DOHH2 (cell line): ENCODE data around the gene GFOD2.

Experiments used
- H3F3A ChIP-seq: fragments of 200-600 bp; sonication (generic), shearing (Covaris generic); 2 replicates; pipeline ENCODE4 v1.6.0; 2016; ENCODE audit warnings: antibody characterized with exemption, mild to moderate bottlenecking; ENCODE audit not compliant: control insufficient read depth, insufficient read depth
- H3K27ac ChIP-seq: fragments of 200-600 bp; sonication (generic); 2 replicates; pipeline ENCODE4 v1.5.1; 2014; ENCODE audit warnings: low read depth, mild to moderate bottlenecking, low read length, moderate library complexity
- H3K27me3 ChIP-seq: fragments of 200-600 bp; sonication (generic); 2 replicates; pipeline ENCODE4 v1.6.1; 2014; ENCODE audit warnings: mild to moderate bottlenecking, low read length, mixed read lengths; ENCODE audit not compliant: control insufficient read depth
- H3K36me3 ChIP-seq: fragments of 200-600 bp; sonication (generic); 2 replicates; pipeline ENCODE4 v1.6.1; 2014; ENCODE audit warnings: mild to moderate bottlenecking, low read length, moderate library complexity, mixed read lengths; ENCODE audit not compliant: control insufficient read depth
- H3K4me1 ChIP-seq: fragments of 200-600 bp; sonication (generic); 2 replicates; pipeline ENCODE4 v1.6.1; 2014; ENCODE audit warnings: mild to moderate bottlenecking, low read length, mixed read lengths; ENCODE audit not compliant: control insufficient read depth
- H3K4me2 ChIP-seq: fragments of 200-600 bp; sonication (generic); 2 replicates; pipeline ENCODE4 v1.6.0; 2014; ENCODE audit warnings: mild to moderate bottlenecking, low read length, moderate library complexity
- H3K4me3 ChIP-seq: fragments of 200-600 bp; sonication (generic); 2 replicates; pipeline ENCODE4 v1.5.1; 2014; ENCODE audit warnings: mild to moderate bottlenecking, low read length, mixed read lengths
- H3K79me2 ChIP-seq: fragments of 200-600 bp; sonication (generic); 2 replicates; pipeline ENCODE4 v1.6.1; 2014; ENCODE audit warnings: mild to moderate bottlenecking, low read length, mixed read lengths; ENCODE audit not compliant: control insufficient read depth
- H3K9me2 ChIP-seq: fragments of 200-600 bp; sonication (generic); replicated peaks from 2 replicates; pipeline ENCODE4 v1.6.1; 2014; ENCODE audit warnings: mild to moderate bottlenecking, low read length, mixed read lengths; ENCODE audit not compliant: control insufficient read depth
- H3K9me3 ChIP-seq: fragments of 200-600 bp; sonication (generic); 2 replicates; pipeline ENCODE4 v1.6.1; 2014; ENCODE audit warnings: antibody characterized with exemption, low read length, mixed read lengths; ENCODE audit not compliant: control insufficient read depth, insufficient read depth
- H4K20me1 ChIP-seq: fragments of 200-600 bp; sonication (generic); 2 replicates; pipeline ENCODE4 v1.6.0; 2014; ENCODE audit warnings: low read depth, mild to moderate bottlenecking, antibody characterized with exemption, low read length, moderate library complexity; ENCODE audit not compliant: control insufficient read depth, insufficient read depth
- EZH2phosphoT487 ChIP-seq: fragments of 200-600 bp; sonication (generic); IDR thresholded peaks from 2 replicates; pipeline ENCODE4 v1.6.1; 2017; ENCODE audit warnings: borderline replicate concordance, mild to moderate bottlenecking, antibody characterized with exemption, low read length, moderate library complexity, mixed read lengths
- TF ChIP-seq, protein P1 (sequence below): fragments of 200-600 bp; sonication (generic); IDR thresholded peaks from one replicate; pipeline ENCODE4 v1.5.1; 2014; ENCODE audit warnings: antibody characterized with exemption, mild to moderate bottlenecking, low read depth, low read length; ENCODE audit not compliant: poor library complexity, severe bottlenecking

GFOD2 gene

DNA sequence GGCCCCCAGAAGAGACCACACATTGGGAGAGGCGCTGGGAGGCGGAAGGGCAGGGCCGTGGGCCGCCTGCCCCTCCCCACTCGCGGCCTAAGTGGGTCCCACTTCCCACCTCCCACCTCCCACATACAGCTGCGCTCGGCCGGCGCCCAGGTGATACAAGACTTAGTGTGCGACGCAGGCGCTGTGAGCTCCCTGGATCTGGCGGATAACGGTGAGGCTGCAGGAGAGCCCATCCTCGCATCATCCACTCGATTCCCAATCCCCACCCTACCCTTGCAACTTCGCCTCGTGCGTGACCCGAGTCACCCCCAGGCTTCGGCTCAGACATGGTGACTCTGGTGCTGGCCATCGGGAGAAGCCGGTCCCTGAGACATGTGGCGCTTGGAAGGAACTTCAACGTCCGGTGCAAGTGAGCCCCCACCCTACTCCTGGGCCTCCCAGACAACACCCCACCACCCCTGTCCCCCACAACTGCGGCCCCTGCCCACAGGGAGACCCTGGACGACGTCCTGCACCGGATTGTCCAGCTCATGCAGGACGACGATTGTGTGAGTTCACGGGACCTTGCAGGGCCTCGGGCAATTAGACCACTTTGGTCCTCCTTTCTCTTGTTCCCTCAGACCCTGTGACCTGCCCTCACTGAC, 70.2 kb downstream of the GFOD2 start:
- Histone ChIP-seq H3K9me3 (no peaks in the 10 kb centered on the region), H3K27me3 (no peaks in the 10 kb centered on the region), H3K4me3 (no peak overlapping the region), H4K20me1 (no peaks in the 10 kb centered on the region), H3K36me3 (peaks cover 62% of the 10 kb centered on the region), H3K27ac (no peak overlapping the region), H3F3A (peaks cover under 1% of the 10 kb centered on the region; the same call in 1 of the 2 replicates), H3K79me2 (peaks cover 24% of the 10 kb centered on the region), H3K9me2 (no peaks in the 10 kb centered on the region), H3K4me2 (no peak overlapping the region), H3K4me1 (peaks cover 24% of the 10 kb centered on the region)
- TF ChIP-seq, protein P1, sequence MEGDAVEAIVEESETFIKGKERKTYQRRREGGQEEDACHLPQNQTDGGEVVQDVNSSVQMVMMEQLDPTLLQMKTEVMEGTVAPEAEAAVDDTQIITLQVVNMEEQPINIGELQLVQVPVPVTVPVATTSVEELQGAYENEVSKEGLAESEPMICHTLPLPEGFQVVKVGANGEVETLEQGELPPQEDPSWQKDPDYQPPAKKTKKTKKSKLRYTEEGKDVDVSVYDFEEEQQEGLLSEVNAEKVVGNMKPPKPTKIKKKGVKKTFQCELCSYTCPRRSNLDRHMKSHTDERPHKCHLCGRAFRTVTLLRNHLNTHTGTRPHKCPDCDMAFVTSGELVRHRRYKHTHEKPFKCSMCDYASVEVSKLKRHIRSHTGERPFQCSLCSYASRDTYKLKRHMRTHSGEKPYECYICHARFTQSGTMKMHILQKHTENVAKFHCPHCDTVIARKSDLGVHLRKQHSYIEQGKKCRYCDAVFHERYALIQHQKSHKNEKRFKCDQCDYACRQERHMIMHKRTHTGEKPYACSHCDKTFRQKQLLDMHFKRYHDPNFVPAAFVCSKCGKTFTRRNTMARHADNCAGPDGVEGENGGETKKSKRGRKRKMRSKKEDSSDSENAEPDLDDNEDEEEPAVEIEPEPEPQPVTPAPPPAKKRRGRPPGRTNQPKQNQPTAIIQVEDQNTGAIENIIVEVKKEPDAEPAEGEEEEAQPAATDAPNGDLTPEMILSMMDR = no peak
- no peak for TF ChIP-seq EZH2phosphoT487

DNA sequence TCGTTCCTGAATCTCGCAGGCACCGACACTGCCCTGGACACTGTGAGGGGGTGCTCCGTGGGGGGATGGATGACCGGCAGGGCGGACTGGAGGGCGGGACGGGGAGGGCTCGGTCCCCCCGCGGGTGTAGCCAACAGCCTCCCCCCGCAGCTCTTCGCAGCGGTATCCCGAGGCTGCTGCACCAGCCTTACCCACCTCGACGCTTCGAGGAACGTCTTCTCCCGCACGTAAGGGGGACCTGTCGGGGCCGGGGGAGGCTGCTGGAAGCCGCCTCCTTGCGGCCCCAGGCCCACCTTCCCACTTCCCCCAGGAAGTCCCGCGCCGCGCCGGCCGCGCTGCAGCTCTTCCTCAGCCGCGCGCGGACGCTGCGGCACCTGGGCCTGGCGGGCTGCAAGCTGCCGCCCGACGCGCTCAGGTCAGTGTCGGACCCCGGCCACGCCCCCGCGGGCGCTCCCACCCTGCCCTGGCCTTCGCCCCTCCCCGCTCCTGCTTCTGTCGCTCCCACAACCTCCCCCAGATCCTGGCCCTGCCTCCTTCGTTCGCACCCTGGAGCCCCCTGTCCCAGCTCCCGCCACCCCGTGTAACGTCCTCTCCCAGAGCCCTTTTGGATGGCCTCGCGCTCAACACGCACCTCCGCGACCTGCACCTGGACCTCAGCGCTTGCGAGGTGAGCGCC, 70.9 kb downstream of the GFOD2 start:
- H3K27me3 ChIP-seq = no peaks in the 10 kb centered on the region
- no peaks in the 10 kb centered on the region for H3K9me2 ChIP-seq
- H3K27ac ChIP-seq = no peak overlapping the region
- H3K79me2 ChIP-seq = peaks cover 24% of the 10 kb centered on the region
- peaks cover 25% of the 10 kb centered on the region for H3K4me1 ChIP-seq
- H3K9me3 ChIP-seq = no peaks in the 10 kb centered on the region
- H3F3A ChIP-seq = peaks cover 4% of the 10 kb centered on the region
- no peaks in the 10 kb centered on the region for H4K20me1 ChIP-seq
- H3K4me3 ChIP-seq = no peak overlapping the region
- no peak for TF ChIP-seq EZH2phosphoT487
- TF ChIP-seq, protein P1 = no peak
- H3K4me2 ChIP-seq = no peak overlapping the region
- peaks cover 62% of the 10 kb centered on the region for H3K36me3 ChIP-seq

DNA sequence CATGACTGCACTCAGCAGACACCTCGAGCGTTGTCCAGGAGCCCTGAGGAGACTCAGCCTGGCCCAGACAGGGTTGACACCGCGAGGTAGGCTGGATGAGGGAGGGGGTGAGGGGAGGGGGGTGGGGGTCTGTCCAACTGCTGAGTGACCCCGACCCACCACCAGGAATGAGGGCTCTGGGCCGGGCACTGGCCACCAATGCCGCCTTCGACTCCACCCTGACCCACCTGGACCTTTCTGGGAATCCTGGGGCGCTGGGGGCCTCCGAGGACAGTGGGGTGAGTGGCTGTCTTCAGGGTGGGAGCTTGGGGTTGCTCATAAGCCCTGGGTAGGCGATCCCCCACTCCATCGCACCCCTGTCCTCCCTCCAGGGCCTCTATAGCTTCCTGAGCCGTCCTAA, 71.4 kb downstream of the GFOD2 start:
- H3K27me3 ChIP-seq = no peaks in the 10 kb centered on the region

More for the DNA sequence above, 71.4 kb downstream of the GFOD2 start:
- Histone ChIP-seq H3K4me1 (peaks cover 25% of the 10 kb centered on the region), H3K9me3 (no peaks in the 10 kb centered on the region), H4K20me1 (no peaks in the 10 kb centered on the region), H3F3A (peaks cover 4% of the 10 kb centered on the region), H3K79me2 (peaks cover 24% of the 10 kb centered on the region), H3K36me3 (peaks cover 62% of the 10 kb centered on the region), H3K4me3 (no peak overlapping the region), H3K27ac (no peak overlapping the region), H3K4me2 (no peak overlapping the region), H3K9me2 (no peaks in the 10 kb centered on the region)
- TF ChIP-seq, protein P1 = no peak
- TF ChIP-seq EZH2phosphoT487 = no peak
